Measurements from ENCODE around the gene PRRG2.

DNA sequence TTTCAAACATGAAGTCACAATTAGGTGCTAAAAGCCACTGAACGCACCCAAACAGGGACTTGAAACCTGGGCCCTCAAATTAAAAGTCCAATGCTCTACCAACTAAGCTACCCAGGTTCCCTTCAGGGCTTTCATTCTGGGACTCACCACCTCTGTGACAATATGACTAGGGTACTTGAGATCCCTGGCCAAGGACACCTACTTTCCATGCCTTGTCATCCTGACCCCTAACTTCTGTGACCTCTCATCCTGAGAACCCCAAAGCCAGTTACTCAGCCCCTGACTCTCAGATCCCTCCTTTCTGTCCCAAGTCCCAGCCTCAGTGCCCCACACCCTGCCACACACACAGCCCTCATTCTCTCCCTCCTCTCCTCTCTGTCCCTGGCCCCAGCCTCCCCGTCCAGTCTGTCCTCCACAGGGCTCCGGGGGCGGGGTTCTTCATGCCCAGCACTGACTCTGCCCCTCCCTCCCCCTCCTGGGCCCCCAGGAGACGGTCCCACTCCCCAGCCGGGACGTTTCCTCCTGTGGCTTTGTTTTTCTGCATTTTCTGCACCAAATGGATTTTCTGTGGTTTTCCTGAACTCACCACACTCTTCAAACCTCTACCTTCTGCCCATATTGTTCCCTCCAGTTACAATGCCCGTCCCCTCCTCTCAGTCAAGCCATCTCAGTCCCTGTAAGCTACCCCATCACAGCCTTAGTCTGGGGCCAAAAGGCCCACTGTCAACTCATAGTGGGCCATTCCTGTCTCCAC lies 46.3 kb upstream of the PRRG2 start:
- TF ChIP-seq, protein P1, sequence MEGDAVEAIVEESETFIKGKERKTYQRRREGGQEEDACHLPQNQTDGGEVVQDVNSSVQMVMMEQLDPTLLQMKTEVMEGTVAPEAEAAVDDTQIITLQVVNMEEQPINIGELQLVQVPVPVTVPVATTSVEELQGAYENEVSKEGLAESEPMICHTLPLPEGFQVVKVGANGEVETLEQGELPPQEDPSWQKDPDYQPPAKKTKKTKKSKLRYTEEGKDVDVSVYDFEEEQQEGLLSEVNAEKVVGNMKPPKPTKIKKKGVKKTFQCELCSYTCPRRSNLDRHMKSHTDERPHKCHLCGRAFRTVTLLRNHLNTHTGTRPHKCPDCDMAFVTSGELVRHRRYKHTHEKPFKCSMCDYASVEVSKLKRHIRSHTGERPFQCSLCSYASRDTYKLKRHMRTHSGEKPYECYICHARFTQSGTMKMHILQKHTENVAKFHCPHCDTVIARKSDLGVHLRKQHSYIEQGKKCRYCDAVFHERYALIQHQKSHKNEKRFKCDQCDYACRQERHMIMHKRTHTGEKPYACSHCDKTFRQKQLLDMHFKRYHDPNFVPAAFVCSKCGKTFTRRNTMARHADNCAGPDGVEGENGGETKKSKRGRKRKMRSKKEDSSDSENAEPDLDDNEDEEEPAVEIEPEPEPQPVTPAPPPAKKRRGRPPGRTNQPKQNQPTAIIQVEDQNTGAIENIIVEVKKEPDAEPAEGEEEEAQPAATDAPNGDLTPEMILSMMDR (IDR thresholded peaks at IDR 0.05) = no peak
- no peak for TF ChIP-seq EP300 (IDR thresholded peaks at IDR 0.05)

Data from sigmoid colon (tissue), 4 donors.